ENCODE data around the gene TEX13A. TPM values are rescaled to one million over a fixed set of nuclear protein-coding genes. Genes with fewer than 3 reads are reported as not detected.

The TEX13A gene
- not detected for total RNA-seq

- Histone ChIP-seq H3K27ac (no peak within 1 kb of the TSS), H3K9me3 (no peaks in the 10 kb centered on the region), H3K4me1 (no peaks in the 10 kb centered on the region), H3K27me3 (no peaks in the 10 kb centered on the region), H3K36me3 (no peaks in the 10 kb centered on the region), H3K4me3 (no peak within 1 kb of the TSS)
- in situ Hi-C loops (cut with MboI; ENCODE audit: low sequenced_read_pairs in 4 of 4) (no loop called here), intact Hi-C loops (cut with DNase I; ENCODE audit: low total_unique reads) (no loop called here)
- no peak for TF ChIP-seq POLR2A (IDR thresholded peaks at IDR 0.05)
- TF ChIP-seq CTCF (IDR thresholded peaks at IDR 0.05 in 4 of 5, conservative IDR thresholded peaks at IDR 0.05 in 1 of 5): no peak
- DNase-seq: no peak
- ATAC-seq: no peak
Measured at GRCh38 chrX:105220636-105221035, at the start of gene TEX13A. Gene TEX13A (minus strand): TSS chrX:105220694. CDS start chrX:105220397, 297 bp downstream.

GRCh38 chrX:105269386-105269785, 48.9 kb upstream of the TEX13A start:
- Histone ChIP-seq H3K27ac (no peak overlapping the region), H3K27me3 (no peaks in the 10 kb centered on the region), H3K36me3 (no peaks in the 10 kb centered on the region), H3K9me3 (no peaks in the 10 kb centered on the region), H3K4me3 (no peak overlapping the region), H3K4me1 (no peaks in the 10 kb centered on the region)
- ATAC-seq (no peak), DNase-seq (no peak)
- TF ChIP-seq CTCF (IDR thresholded peaks at IDR 0.05 in 4 of 5, conservative IDR thresholded peaks at IDR 0.05 in 1 of 5) (no peak), POLR2A (IDR thresholded peaks at IDR 0.05) (no peak)
- in situ Hi-C loops (cut with MboI; ENCODE audit: low sequenced_read_pairs in 4 of 4) (no loop called here), intact Hi-C loops (cut with DNase I; ENCODE audit: low total_unique reads) (no loop called here)

- Histone ChIP-seq H3K27me3 (peaks cover 0 to 4% (median 0%) of the 10 kb centered on the region in 3 donors), H3K4me1 (no peaks in the 10 kb centered on the region), H3K9me3 (no peaks in the 10 kb centered on the region), H3K27ac (no peak overlapping the region), H3K4me3 (no peak overlapping the region), H3K36me3 (no peaks in the 10 kb centered on the region)
- ATAC-seq (no peak), DNase-seq (no peak)
- no peak for TF ChIP-seq CTCF (IDR thresholded peaks at IDR 0.05 in 4 of 5, conservative IDR thresholded peaks at IDR 0.05 in 1 of 5)
- TF ChIP-seq POLR2A (IDR thresholded peaks at IDR 0.05): no peak
- in situ Hi-C loops (cut with MboI; ENCODE audit: low sequenced_read_pairs in 4 of 4) (no loop called here), intact Hi-C loops (cut with DNase I; ENCODE audit: low total_unique reads) (no loop called here)
Measured at GRCh38 chrX:105267167-105267566, 46.7 kb upstream of the TEX13A start.

GRCh38 chrX:105266456-105266855, 46.0 kb upstream of the TEX13A start:
- H3K27me3 ChIP-seq: peaks cover 0 to 4% (median 0%) of the 10 kb centered on the region in 3 donors
- no peak overlapping the region for H3K4me3 ChIP-seq
- H3K9me3 ChIP-seq: no peaks in the 10 kb centered on the region
- intact Hi-C loops (cut with DNase I; ENCODE audit: low total_unique reads) (no loop called here), in situ Hi-C loops (cut with MboI; ENCODE audit: low sequenced_read_pairs in 4 of 4) (no loop called here)
- no peak for DNase-seq
- H3K27ac ChIP-seq: no peak overlapping the region
- no peak for TF ChIP-seq CTCF (IDR thresholded peaks at IDR 0.05 in 4 of 5, conservative IDR thresholded peaks at IDR 0.05 in 1 of 5)
- no peak for TF ChIP-seq POLR2A (IDR thresholded peaks at IDR 0.05)
- no peaks in the 10 kb centered on the region for H3K4me1 ChIP-seq
- no peaks in the 10 kb centered on the region for H3K36me3 ChIP-seq
- ATAC-seq: no peak

- ATAC-seq (no peak), DNase-seq (no peak)
- Histone ChIP-seq H3K27me3 (peaks cover 0 to 4% (median 0%) of the 10 kb centered on the region in 3 donors), H3K9me3 (no peaks in the 10 kb centered on the region), H3K4me1 (no peaks in the 10 kb centered on the region), H3K27ac (no peak overlapping the region), H3K36me3 (no peaks in the 10 kb centered on the region), H3K4me3 (no peak overlapping the region)
- intact Hi-C loops (cut with DNase I; ENCODE audit: low total_unique reads): no loop called here
- TF ChIP-seq CTCF (IDR thresholded peaks at IDR 0.05 in 4 of 5, conservative IDR thresholded peaks at IDR 0.05 in 1 of 5): no peak
- no peak for TF ChIP-seq POLR2A (IDR thresholded peaks at IDR 0.05)
- in situ Hi-C loops (cut with MboI; ENCODE audit: low sequenced_read_pairs in 4 of 4): no loop called here
Measured at GRCh38 chrX:105265093-105265492, 44.6 kb upstream of the TEX13A start.

Measured in gastrocnemius medialis (tissue), 4 donors.